ENCODE results near the gene NDUFS7. TPM values are rescaled to one million over a fixed set of nuclear protein-coding genes. Genes with fewer than 3 reads are reported as not detected.

The NDUFS7 gene
- total and polyA plus RNA-seq, 9 of the 15 experiments (the other 6 are each of a cell fraction or from before 2014, with no cell fraction given): 6.0 to 271 (median 60.6) TPM

DNA sequence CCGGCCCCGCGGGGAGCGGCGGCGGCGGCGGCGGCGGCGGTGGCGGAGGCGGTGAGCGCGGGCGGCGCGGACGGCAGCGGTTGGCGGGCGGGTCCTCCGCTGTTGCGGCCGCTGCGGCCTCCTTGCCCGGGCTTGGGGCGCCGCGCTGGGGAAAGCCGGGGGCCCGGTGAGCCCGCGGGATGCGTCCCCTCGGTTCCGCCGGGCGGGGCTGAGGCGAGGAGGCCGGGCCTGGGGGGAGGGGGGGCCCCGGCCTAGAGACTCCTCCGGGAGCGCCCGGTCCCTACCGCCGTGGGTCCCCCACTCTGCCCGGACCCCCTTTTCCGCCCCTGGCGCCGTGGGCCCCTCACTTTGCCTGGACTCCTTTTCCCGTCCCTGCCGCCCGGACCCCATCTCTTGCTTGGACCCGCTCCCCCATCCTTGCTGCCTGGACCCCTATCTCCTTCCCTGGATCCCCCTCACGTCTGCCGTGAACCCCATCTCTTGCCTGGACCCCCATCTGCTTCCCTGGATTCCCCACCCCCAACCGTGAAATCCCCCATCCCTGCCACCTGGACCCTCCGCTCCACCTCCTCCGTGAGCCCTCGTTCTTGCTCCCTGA lies 28.6 kb upstream of the NDUFS7 start (continued):
- TF ChIP-seq HDAC1 (IDR thresholded peaks at IDR 0.05): 0 out of 4 replicates have a peak, but pooled peaks of 1 of the 2 experiments have one; percentile 35
- peak; percentile 61; the same call in 1 of the 2 replicates for TF ChIP-seq PHF8 (IDR thresholded peaks at IDR 0.05; ENCODE audit: borderline replicate concordance, low read length)
- TF ChIP-seq ZNF444 (CRISPR knock-in tag; IDR thresholded peaks at IDR 0.05): no peak
- TF ChIP-seq ZBTB1 (CRISPR knock-in tag; IDR thresholded peaks at IDR 0.05; ENCODE audit: borderline replicate concordance, low read depth): peak; percentile 95
- TF ChIP-seq, protein P1, sequence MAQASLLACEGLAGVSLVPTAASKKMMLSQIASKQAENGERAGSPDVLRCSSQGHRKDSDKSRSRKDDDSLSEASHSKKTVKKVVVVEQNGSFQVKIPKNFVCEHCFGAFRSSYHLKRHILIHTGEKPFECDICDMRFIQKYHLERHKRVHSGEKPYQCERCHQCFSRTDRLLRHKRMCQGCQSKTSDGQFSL (CRISPR knock-in tag; IDR thresholded peaks at IDR 0.05): peak; percentile 74
- TF ChIP-seq, protein P1 (tag; IDR thresholded peaks at IDR 0.05): no peak
- no peak for TF ChIP-seq DPF2 (IDR thresholded peaks at IDR 0.05)
- TF ChIP-seq GABPA (tag; conservative IDR thresholded peaks at IDR 0.05; ENCODE audit: low read depth): peak; percentile 3; the same call in 1 of the 2 replicates
- TF ChIP-seq, protein P2, sequence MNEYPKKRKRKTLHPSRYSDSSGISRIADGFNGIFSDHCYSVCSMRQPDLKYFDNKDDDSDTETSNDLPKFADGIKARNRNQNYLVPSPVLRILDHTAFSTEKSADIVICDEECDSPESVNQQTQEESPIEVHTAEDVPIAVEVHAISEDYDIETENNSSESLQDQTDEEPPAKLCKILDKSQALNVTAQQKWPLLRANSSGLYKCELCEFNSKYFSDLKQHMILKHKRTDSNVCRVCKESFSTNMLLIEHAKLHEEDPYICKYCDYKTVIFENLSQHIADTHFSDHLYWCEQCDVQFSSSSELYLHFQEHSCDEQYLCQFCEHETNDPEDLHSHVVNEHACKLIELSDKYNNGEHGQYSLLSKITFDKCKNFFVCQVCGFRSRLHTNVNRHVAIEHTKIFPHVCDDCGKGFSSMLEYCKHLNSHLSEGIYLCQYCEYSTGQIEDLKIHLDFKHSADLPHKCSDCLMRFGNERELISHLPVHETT (CRISPR knock-in tag; conservative IDR thresholded peaks at IDR 0.05 in 1 of 2, IDR thresholded peaks at IDR 0.05 in 1 of 2): peak in 1 of 2 experiments; percentile 33; a peak in 2 of 4 replicates
